Astrocyte (in vitro differentiated cells and primary cell): Measurements from ENCODE around the gene STAB1.
A peak's percentile ranks its signal among the peaks of the same experiment; 100 is the strongest.

Experiments
- EZH2 ChIP-seq: IDR thresholded peaks from 2 replicates; pipeline ENCODE4 v1.6.1; 2012; ENCODE audit warnings: mild to moderate bottlenecking, low read length, inconsistent platforms; ENCODE audit not compliant: insufficient read depth
- TF ChIP-seq, protein P1 (sequence below): IDR thresholded peaks from 2 replicates; pipeline ENCODE4 v1.5.1; 2011; ENCODE audit warnings: low read depth, mild to moderate bottlenecking, inconsistent platforms, low read length, moderate library complexity; ENCODE audit not compliant: insufficient read depth

DNA sequence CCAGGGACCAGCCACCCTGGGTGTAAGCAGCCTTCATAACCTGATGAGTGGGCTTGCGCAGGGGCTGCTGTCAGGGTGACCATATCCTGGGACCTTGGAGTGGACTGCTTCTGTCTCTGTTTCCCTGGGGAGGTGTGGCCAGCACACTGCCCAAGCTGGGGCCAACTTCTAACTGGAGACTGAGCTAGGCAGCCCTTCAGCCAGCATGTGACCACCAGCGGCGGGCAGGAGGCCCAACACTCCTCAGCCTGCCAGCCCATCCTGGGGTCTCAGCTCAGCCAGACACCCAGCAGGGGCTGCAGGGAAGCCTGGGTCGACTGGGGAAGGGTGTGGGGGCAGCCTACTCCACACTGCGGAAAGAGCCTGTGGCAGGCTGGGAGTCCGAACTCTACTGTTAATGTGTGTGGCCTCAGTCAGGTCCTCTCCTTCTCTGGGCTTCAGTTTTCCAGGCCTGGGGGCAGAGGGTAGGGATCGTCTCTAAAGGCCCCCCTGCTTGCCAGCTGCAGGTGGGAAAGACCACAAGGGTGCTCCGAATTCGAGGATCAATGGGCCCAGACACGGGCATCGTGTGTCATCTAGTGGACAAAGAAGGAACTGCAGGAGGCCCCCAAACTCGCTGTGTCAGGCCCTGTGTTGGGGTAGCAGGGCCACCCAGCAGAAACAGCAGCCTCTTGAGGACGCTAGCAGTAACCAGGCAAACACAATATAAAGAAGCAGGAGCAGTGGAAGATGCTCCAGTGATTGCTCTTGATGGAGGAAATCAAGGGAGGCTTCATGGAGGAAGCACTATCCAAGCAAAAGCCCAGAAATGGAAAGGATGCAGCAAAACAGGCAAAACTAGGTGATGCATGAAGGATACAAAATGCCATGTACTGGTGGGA, 48.3 kb upstream of the STAB1 start:
- TF ChIP-seq, protein P1, sequence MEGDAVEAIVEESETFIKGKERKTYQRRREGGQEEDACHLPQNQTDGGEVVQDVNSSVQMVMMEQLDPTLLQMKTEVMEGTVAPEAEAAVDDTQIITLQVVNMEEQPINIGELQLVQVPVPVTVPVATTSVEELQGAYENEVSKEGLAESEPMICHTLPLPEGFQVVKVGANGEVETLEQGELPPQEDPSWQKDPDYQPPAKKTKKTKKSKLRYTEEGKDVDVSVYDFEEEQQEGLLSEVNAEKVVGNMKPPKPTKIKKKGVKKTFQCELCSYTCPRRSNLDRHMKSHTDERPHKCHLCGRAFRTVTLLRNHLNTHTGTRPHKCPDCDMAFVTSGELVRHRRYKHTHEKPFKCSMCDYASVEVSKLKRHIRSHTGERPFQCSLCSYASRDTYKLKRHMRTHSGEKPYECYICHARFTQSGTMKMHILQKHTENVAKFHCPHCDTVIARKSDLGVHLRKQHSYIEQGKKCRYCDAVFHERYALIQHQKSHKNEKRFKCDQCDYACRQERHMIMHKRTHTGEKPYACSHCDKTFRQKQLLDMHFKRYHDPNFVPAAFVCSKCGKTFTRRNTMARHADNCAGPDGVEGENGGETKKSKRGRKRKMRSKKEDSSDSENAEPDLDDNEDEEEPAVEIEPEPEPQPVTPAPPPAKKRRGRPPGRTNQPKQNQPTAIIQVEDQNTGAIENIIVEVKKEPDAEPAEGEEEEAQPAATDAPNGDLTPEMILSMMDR = peak; percentile 99
- TF ChIP-seq EZH2 = no peak
